GM18508 (cell line): Measurements from ENCODE around the gene XKR8.

Source experiments
- ATAC-seq: cut with Tn5 transposase; IDR thresholded peaks from one replicate; pipeline ENCODE4 v1.9.1; 2021; ENCODE audit warnings: moderate number of reproducible peaks; ENCODE audit not compliant: insufficient read depth, unreplicated experiment

The XKR8 gene

GRCh38 chr1:27959792-27960603 is at the start of gene XKR8:
TSS of gene XKR8 (plus strand) at chr1:27959973. CDS start at chr1:27960070, 97 bp downstream.
- no peak for ATAC-seq

- ATAC-seq, result no peak
These were observed 47.3 kb upstream of the XKR8 start for GRCh38 chr1:27912429-27912828.

- ATAC-seq, result no peak
These were observed 44.6 kb upstream of the XKR8 start for GRCh38 chr1:27915082-27915575.

- no peak for ATAC-seq
These were observed 37.5 kb upstream of the XKR8 start for GRCh38 chr1:27922272-27922671.

GRCh38 chr1:27928216-27928954 is 31.4 kb upstream of the XKR8 start:
- no peak for ATAC-seq

GRCh38 chr1:27931184-27931583 is 28.6 kb upstream of the XKR8 start:
- ATAC-seq, result no peak

- ATAC-seq, result no peak
These were observed 28.0 kb upstream of the XKR8 start for GRCh38 chr1:27931759-27932158.

GRCh38 chr1:27934818-27935549 is 24.8 kb upstream of the XKR8 start, which contains the start of gene SMPDL3B:
TSS of gene SMPDL3B (plus strand) at chr1:27935000. CDS start at chr1:27935184, 184 bp downstream.
- ATAC-seq, result no peak

GRCh38 chr1:27935721-27936120 is 24.1 kb upstream of the XKR8 start:
- ATAC-seq, result no peak

GRCh38 chr1:27936370-27936769 is 23.4 kb upstream of the XKR8 start:
- no peak for ATAC-seq

GRCh38 chr1:27937524-27937836 is 22.3 kb upstream of the XKR8 start:
- ATAC-seq, result no peak

- ATAC-seq, result no peak
These were observed 21.3 kb upstream of the XKR8 start for GRCh38 chr1:27938488-27938887.

- no peak for ATAC-seq
These were observed 19.5 kb upstream of the XKR8 start for GRCh38 chr1:27940297-27940696.

- no peak for ATAC-seq
These were observed 18.8 kb upstream of the XKR8 start for GRCh38 chr1:27940870-27941560.

- ATAC-seq, result no peak
These were observed 17.9 kb upstream of the XKR8 start for GRCh38 chr1:27941671-27942540.

GRCh38 chr1:27945020-27945419 is 14.8 kb upstream of the XKR8 start:
- no peak for ATAC-seq

- no peak for ATAC-seq
These were observed 10.7 kb upstream of the XKR8 start for GRCh38 chr1:27949027-27949426.

GRCh38 chr1:27951396-27951795 is 8.4 kb upstream of the XKR8 start:
- no peak for ATAC-seq

GRCh38 chr1:27952147-27952546 is 7.6 kb upstream of the XKR8 start:
- no peak for ATAC-seq
